Stimulated activated CD4-positive, alpha-beta T cell treated with anti-CD3 and anti-CD28 coated beads, Interleukin-15, amount 100 ng/mL, for 1 hour (primary cell): ENCODE data around the gene TNFRSF8.

Source experiments
- DNase-seq, 2 donors: peaks; one replicate each; pipeline ENCODE4 v3.0.0-alpha.2; 2020; ENCODE audit warnings: low read depth in 1 of 2, low spot score in 1 of 2

TNFRSF8 gene

GRCh38 chr1:12113433-12114339 is 50.6 kb downstream of the TNFRSF8 start:
- no peak for DNase-seq

GRCh38 chr1:12114340-12114683 is 51.2 kb downstream of the TNFRSF8 start:
- DNase-seq = no peak

- no peak for DNase-seq
These were observed 51.8 kb downstream of the TNFRSF8 start for GRCh38 chr1:12114916-12115315.

GRCh38 chr1:12121212-12122003 is 58.3 kb downstream of the TNFRSF8 start:
- no peak for DNase-seq

GRCh38 chr1:12123172-12123571 is 60.1 kb downstream of the TNFRSF8 start:
- no peak for DNase-seq

- peak; percentile 61 to 62 for DNase-seq
These were observed 61.8 kb downstream of the TNFRSF8 start for GRCh38 chr1:12124693-12125421.

GRCh38 chr1:12125422-12126355 is 62.6 kb downstream of the TNFRSF8 start:
- no peak for DNase-seq

GRCh38 chr1:12126781-12127180 is 63.7 kb downstream of the TNFRSF8 start:
- DNase-seq = no peak

GRCh38 chr1:12127206-12127810 is 64.2 kb downstream of the TNFRSF8 start:
- DNase-seq = no peak

- DNase-seq = no peak
These were observed 65.0 kb downstream of the TNFRSF8 start for GRCh38 chr1:12128120-12128519.

GRCh38 chr1:12129624-12130023 is 66.5 kb downstream of the TNFRSF8 start:
- DNase-seq = no peak

- no peak for DNase-seq
These were observed 67.5 kb downstream of the TNFRSF8 start for GRCh38 chr1:12130466-12131130.

GRCh38 chr1:12132078-12132477 is 69.0 kb downstream of the TNFRSF8 start:
- DNase-seq = no peak

GRCh38 chr1:12134716-12135115 is 71.6 kb downstream of the TNFRSF8 start:
- no peak for DNase-seq

- DNase-seq = no peak
These were observed 72.5 kb downstream of the TNFRSF8 start for GRCh38 chr1:12135612-12136011.

- no peak for DNase-seq
These were observed 74.0 kb downstream of the TNFRSF8 start for GRCh38 chr1:12136916-12137610.

GRCh38 chr1:12138196-12139168 is 75.4 kb downstream of the TNFRSF8 start:
- no peak for DNase-seq

GRCh38 chr1:12140016-12140415 is 76.9 kb downstream of the TNFRSF8 start:
- DNase-seq = no peak
